KG1 (cell line): ENCODE measurements around the gene TLK2.

Experiments
- DNase-seq: peaks from one replicate; lab custom pipeline; 2025; lab: John Stamatoyannopoulos, UW

The TLK2 gene

DNA sequence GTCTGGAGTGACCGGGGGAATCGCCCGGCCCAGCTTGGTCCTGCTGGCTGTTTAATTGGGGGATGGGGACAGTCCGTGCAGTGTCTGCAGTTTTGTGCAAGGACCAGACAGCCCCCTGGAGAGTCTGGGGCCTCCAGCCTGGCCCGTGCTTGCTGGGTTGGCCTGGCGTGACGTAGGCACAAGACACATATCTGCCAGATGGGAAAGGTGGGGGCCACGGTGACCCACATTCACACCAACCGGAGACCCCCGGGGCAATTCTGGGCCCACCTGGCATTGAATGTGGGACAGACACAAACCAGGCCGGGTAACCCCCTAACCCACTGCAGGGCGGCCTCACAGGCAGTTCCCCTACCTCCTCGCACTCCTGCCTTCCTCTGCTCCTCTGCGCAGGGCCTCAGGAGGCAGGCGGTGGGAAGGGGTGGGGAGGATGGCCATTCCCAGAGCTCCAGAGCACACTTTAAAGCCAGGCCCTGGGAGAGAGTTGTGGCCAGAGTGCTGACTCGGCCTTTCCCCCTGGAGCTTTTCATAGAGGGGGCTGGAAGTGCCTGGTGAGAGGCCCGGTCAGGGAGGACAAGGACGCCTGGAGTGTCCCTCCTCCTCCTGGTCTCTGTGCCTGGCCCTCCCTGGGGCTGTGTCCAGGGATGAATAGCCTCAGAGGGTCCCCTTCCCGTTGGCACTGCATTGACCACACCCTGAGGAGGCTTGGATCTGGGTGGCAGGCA, 150.4 kb downstream of the TLK2 start:
- no peak for DNase-seq

DNA sequence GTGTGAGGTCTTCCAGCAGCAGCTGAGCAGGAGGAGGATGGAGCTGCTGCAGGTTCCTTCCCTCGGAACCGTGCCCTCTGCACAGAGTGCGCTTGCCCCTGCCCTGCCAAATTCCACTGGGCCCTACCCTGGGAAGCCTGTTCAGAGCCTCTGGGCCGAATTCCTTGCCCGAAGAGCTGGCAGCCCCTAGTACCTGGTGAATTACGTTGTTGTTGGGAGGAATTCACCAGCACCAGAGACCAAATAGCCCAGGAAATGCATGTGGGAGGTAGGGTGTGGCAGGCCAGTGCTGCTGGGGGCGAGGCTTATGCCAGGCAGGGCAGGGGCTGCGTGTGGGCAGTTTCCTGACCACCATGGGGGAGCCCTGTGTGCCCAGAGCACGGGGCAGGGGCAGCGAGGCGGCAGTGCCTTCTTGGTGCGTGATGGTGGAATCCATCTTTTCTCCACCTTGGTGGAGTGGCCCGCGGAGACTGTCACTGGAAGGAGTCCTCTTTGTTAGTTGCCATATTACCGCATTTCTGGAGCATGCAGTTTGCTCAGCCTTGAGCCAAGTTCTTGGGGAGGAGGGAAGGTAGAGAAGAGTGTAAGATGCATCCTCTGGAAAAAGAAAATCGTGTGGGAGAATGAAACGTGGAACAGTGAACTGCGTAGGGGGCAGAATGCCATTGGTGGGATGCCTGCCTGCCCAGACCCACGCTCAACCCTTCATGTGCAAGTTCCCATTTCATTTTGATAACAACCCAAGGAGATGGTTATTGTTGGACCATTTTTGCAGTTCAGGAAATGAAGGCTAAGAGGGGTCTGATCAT, 151.1 kb downstream of the TLK2 start:
- no peak for DNase-seq

DNA sequence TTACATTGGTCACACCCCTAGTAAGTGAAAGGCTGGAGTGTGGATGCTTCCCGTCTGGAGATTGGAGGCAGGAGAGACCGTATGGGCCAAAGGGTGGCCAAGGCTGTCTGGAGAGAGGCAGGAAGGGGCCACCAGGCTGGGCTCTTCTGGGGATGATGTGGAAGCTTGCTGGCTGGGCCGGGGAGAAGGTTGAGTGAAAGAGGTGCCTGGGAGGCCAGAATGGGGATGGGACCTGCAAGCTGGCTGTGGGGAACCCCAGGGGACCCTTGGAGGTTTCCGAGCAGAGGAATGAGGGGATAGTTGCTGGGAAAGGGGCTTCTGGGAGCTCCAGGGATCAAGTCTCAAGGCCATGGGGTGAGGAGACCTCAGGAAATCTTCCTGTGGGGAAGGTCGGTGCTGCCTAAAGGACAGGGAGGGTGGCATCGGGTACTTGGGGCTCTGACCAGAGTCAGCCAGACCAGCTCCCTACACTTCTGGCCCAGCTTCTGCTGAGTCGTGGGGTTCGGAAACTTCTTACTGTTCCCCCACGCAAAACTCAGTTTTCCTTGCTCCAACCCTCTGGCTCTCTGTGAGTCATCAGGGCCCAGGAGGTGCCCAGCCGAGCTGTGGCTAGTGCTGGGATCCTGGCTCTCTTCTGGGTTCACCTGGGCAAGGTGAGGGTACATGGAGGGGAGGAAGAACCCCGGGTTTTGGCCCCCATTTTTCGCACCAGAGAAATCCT, 151.9 kb downstream of the TLK2 start:
- no peak for DNase-seq

DNA sequence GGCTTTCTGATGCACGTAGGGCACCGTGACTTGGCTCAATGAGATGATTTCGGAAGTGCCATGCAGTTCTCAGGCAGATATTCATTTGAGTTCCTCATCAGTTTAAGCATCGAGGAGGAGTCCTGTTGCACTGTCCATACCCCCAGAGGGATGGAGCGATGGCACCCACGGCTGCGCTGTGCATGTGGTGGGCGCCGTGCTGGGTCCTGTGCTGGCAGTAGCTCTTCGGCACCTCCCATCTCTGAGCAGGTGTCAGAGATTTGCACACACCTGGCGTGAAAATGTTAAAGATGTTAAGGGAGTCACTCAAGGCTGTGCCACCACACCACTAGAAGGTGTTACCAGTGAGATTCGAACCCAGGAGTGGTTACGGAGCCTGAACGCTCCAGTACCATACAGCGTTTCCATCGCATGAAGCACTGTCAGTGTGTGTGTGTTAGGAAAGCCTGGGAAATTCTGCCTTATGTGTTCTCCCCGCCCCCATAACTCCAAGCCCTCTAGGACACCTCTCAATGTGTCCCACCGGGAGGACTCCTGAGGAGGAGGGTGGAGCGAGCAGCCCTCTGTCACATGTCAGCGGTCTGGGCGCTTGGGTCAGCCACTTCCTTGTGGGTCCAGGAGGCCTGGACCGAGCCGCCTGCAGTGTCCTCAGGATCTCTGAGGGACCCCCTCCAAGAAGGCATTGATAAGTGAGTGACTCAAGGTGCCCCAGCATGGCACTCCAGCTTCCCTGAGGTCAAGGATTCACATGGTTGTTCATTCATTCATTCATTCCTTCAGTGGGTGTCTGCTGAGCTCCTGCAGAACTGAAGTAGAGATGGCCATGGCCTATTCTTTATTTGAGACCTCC, 152.7 kb downstream of the TLK2 start:
- no peak for DNase-seq

DNA sequence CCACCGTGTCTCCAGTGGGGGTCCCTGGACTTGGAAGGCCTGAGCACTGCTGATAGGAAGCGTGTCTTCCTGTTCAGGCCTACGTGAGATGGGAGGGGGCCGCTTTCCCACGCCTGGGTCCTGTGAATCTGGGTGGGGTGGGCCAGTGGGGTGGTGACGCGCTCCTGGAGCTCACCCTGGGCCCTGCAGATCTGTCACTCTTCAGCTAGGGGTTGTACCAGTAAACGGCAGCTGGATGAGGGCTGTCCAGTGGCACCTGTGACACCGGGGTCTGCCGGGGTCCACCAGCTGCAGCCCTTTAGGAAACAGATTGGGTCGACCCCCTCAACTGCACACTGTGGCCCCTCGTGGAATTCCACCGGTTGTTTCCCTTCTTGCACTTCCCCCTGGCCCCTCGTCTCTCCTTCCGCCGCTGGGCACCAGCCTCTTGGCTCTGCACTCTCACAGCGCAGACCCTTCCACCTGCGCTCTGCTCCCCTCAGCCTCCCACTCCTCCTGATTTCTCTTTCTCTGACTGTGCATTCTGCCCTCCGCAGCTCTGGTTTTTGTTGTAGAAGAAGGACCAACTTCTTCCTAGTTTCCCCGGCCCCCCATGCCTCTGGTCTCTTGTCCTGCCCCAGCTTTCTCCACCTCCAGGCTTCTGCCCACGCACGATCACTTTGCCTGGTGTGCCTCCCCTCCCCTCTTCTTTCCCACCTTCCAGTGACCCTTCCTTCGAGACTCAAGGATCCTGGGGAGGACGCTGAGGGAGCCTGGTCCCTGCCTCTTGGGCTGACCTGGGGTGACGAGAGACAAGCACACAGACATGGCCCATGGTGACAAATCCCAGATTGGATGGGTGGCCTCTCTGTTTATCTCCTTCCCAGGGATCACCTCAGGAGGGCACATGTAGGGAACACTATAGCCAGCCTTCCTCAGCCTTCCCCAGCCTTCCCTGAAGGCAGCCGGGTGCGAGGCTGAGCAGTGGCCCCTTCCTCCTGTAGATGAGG, 153.6 kb downstream of the TLK2 start:
- DNase-seq: no peak

DNA sequence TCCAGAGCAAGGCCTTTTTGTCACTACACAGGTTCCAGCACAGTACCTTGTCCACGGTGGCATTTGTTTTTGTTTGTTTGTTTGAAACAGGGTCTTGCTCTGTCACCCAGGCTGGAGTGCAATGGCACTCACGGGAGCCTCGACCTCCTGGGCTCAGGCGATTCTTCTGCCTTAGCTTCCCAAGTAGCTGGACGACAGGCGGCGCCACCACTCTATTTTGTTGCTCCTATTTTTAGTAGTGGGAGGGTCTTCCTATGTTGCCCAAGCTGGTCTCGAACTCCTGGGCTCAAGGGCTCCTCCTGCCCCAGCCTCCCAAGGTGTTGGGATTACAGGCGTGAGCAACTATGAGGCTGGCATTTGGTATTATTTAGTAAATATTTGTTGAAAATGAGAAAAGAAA, 159.2 kb downstream of the TLK2 start:
- no peak for DNase-seq

DNA sequence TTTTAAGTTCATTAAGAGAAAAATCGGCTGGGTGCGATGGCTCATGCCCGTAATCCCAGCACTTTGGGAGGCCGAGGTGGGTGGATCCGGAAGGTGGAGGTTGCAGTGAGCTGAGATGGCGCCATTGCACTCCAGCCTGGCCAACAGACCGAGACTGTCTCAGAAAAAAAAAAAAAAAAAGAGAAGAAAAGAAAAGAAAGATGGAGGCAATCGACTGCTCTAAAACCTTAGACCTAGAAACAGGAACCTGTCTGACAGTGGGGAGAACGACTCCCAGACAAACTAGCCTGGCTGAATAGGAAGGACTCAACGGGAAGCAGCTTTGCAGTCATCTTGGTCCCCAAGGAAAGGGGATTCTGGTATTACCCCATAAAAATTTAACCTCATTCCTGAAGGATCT, 162.5 kb downstream of the TLK2 start:
- DNase-seq: no peak

DNA sequence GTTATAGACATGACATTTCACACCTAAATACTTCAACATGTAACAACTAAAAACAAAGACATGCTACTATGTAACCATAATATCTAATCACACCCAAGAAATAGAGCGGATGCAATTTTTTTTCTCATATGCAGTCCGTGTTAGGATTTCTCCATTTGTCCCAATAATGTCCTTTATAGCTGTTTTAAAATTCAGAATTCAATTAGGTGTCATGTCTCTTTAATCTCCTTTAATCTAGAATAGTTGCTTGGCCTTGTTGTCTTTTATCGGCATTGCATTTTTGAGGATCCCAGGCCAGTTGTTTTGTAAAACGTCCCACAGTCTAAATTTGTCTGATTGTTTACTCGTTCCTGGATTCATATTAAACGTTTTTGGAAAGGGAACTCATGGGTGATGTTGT, 163.3 kb downstream of the TLK2 start:
- no peak for DNase-seq

DNA sequence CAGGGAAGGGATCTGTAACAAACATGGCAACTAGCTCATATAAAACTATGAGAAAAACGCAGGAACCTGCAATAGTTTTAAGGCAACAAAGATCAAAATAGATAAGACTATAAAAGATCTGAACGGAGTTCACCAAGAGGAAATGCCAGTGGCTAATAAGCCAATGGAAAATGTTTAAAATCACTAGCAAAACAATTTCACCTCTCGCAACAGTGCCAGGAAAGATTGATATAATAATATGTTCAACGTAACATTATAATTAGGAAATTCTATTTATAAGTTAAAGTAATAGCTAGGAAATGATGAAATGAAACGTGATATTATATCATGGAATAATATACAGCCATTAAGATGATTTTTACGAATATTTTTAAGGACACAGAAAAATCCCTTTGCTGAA, 164.9 kb downstream of the TLK2 start:
- DNase-seq: no peak

DNA sequence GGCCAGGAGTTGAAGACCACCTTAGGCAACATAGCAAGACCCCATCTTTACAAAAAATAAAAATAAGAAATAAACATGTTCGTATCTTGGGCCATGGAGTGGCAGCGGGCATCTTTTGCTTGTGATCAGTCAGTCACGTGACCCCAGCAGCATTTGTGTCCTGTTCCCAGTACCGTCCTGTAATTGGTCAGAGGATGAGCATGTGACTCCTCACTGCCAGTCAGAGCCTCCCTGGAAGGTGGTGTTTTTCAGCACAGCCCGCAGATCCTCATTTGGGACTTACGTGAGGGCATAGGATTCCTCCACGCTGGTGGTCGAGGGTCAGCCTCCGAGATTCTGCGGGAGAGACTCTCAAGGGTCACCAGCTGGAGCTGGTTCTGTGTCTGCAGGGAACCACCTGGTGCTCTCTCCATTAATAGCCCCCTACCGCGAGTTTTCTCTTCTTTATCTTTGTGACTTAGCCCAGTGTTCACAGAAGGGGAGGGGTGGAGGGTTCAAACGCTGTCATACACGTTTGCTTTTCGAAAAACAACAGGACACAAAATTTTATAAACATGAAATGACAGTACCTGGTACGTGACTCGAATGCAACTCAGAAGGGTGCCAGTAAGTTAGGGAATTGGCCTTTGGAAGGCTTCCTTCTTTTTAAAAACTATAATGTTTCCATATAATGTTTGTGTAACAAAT, 166.0 kb downstream of the TLK2 start:
- DNase-seq: no peak

DNA sequence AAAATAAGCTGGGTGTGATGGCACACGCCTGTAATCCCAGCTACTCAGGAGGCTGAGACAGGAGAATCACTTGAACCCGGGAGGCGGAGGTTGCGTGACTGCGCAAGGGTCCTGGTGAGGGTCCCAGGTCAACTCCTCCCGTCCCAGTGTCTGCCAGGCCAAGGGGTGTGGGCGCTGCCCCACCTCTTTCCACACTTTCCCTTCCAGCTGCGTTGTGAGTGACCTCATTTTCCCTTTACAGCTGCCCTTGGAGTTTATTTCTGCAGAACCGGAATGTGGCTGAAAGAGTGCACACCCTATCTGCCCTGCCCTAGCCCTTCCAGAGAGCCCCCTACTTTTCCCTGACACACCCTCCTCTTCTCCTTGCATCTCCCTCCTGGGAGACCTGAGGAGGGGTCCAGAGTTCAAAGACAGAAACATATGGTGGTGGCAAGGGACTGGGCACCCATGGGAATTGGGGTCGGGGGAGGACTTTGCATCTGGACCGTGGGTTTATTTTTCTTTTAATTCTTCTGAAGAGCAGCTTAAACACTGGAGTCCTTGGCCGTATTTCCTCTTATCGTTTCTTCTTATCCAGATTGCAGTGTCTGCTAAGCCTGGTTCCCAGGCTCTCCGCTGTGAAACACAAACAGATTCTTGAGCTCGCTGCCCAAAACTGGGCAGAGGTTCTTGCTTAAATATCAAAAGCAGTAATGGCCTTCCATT, 169.8 kb downstream of the TLK2 start:
- DNase-seq: no peak

DNA sequence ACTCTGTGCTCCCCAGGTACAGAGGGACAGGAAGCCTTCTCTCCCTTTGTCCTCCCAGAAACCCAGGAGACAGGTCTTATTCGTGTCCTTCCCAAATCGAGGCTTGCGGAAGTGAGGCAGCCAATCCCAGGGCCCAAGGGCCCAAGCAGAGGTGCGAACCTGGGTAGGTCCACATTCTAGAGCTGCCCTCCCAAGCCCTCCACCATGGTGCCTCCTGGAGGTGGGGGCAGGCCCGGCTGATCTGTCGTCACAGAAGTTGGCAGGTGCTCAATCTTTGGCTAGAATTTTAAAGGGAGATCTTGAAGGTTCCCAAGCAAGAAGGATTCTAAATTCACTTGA, 170.3 kb downstream of the TLK2 start:
- no peak for DNase-seq

DNA sequence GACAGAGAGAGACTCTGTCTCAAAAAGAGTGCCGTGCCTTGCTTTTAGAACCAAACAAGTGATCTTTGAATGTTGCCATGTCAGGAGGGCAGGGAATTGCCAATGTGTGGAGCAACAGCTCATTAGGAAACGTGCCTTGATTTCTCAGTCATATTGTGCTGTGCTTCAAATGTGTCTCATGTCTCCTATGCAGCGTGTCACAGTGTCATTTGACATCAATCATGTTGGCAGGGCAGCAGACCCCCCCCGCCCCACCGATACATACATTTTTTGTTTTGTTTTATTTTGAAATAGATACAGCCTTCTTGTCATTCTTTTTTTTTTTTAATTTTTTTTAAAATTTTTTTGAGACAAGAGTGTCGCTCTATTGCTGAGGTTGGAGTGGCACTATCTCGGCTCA, 170.9 kb downstream of the TLK2 start:
- DNase-seq: no peak

DNA sequence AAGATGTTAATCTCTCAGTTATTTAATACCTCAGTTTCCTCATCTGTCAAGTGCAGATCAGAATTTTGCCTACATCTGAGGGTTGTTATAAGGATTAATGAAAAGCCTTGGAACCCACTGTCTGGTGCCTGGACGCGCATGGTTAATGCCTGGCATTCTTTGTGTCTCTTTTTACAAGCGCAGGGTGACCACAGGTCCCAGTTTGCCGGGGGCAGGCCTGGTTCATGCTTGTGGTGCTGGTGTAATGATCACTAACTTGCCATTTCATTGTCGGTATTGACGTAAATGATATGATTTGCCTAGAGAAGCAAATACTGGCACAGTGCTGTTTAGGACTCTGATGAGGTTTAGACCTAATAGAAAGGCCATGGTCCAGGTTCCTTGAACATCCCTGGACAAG, 172.0 kb downstream of the TLK2 start:
- no peak for DNase-seq

DNA sequence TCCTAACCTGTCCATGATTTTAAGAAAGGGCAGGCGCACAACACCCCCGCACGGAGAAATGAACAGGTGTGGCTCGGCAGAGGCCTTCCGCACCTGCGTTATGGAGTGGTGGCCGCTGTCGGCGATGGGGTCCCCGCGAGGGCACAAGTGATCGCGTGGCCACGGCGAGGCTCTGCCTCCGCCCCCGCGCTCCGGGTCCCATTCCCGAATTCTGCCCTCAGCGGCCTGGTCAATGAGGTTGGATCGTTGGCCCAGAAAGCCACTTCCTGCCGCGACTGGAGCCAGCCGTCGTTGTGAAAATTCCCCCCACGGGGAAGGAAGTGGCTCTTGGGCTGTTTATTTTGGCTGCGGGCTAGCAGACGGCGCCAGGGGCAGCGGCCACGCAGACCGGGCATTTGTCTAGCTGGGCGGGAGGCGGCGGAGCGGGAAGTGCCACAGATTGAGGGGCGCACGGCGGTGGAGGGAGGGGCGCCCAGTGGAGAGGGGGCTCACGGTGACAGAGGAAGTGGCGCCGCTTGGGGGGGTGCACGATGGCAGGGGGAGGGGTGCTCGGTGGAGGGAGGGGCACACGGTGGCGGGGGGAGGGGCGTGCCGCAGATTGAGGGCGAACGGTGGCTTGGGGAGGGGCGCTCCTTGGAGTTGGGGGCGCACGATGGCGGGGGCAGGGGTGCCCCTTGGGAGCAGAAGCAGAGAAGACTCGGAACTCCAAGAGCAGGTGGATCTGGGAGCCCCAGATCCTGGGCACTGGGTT, 173.8 kb downstream of the TLK2 start:
- DNase-seq: peak; percentile 12

DNA sequence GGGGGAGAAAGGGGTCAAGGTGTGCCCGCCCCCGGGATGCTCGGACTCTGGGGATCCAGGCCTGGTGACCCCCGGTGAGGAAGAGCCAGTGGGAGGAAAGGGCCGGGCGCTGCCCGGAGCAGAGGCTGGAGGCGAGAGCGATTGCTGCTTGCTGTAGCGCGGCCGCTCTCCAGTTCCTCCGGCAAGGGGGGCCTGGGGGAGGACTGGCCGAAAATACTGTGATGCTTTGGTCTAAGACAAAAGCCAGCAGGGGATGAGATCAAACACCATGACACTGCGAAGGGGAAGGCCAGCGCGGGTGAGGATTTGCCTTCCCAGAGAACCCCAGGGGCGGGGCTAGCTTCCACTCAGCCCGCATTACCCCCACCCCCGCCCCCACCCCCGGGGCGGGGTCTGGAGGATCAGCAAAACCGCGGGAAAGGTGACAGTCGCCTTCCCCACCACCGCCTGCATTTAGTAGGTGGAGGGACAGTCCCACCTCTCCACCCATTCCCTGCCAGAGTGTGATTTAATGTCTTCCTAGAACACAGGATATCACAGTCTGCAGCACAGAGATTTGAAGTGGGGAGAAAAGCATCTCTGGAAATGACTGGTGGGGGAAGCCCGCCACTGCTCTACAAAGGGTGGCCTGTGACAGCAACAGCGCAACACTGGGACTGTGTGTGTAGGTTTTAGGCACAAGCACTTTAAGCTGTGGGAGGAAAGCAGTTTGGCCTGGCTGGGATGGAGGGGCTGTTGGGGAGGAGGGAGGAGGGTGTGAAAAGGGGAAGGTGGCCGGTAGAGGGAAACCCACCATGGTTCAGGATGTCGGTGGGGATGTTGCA, 174.6 kb downstream of the TLK2 start:
- peak; percentile 33 for DNase-seq

DNA sequence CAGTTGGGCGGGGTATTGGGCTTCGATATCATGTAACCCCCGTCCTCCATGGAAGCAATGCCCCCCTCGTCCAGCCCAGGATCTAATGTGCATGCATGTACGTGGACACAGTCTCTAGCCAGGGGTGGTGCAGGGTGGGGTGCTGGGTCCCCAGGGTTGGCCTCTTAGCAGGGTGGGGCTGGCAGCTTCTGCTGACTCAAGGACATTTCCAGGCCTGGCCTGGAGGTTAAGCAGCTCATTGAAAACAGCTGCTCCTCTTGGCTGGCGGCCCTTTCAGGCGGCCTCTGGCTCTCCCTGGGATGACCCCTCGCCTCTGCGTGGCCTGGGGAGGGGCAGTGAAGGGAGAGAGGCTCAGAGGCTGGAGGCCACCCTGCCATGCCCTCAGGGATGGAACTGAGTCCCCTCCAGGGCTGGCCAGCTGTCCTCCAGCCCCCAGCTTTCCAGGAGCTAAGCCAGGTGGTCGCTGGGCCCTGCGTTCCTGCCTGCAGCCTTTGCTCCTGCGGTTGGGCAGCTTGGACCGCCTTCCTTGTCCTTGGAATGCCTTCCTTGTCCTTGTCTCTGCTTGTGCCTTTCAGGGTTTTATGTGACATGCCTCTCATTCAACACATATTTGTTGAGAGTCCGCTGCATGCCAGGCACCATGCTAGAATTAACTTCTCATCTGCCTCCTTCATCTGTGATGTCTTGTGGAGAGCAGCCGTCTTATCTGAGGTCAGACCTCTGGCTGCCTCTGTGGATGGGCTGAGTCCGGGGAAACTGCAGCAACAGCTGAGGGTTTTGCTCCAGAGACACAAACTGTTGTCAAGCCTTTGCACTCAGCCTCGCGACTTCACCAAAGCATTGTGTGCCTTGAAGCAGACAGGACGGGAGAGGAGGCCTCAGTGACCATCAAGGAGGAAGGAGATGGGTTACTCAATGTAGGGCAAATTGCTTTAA, 175.5 kb downstream of the TLK2 start:
- no peak for DNase-seq
